Measurements from ENCODE around the gene ZC3H11A.
"Not testable (repeated sequence)": the region's sequence is repeated elsewhere in the genome, so short reads cannot be mapped to it uniquely, and the experiment has no call there.

ZC3H11A gene

GRCh38 chr1:203789966-203790365 is 5.5 kb upstream of the ZC3H11A start:
- no peak for DNase-seq

DNA sequence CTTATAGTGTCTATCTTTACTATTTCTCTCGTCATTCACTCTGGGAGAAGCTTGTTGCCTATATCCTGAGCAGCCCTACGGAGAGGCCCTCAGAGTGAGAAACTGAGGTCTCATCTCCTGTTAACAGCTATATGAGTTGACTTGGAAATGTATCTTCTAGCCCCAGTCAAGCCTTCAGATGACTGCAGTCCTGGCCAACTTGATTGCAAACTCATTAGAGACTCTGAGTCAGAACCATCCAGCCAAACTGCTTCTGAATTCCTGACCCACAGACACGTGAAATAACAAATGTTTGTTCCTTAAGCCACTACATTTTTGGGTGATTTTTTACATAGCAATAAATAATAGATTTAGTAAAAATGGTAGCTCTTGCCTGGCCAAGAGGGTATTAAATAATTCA is 3.9 kb upstream of the ZC3H11A start:
- no peak for DNase-seq

DNA sequence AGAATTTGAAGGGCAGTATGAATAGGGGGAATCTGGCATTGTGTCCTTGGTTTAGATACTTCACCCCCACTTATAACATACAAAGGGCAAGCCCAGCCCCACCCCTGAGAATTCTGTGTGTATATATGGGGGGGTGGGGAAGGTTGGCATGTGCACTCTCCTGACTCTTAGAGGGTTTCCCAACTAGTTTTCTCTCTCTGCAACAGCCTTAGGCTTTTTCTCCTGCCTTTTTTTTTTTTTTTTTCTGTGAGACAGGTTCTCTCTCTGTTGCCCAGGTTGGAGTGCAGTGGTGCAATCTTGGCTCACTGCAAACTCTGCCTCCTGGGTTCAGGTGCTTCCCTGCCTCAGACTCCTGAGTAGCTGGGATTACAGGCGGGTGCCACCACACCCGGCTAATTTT is 2.9 kb upstream of the ZC3H11A start:
- DNase-seq = no peak

DNA sequence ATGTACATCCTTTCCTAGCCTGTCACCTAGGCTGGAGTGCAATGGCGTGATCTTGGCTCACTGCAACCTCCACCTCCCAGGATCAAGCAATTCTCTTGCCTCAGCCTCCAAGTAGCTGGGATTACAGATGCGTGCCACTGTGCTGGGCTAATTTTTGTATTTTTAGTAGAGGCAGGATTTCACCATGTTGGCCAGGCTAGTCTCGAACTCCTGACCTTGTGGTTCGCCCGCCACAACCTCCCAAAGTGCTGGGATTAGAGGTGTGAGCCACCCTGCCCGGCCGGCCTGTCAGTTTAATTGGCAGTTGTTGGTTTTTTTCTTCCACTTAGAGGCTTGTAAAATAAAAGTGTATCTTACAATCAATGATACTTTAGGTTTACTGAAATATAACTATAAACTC is 1.9 kb upstream of the ZC3H11A start:
- DNase-seq = not testable (repeated sequence)

GRCh38 chr1:203794764-203795440 is 521 bp upstream of the ZC3H11A start:
- no peak for DNase-seq

- no peak for DNase-seq
These were observed 798 bp downstream of the ZC3H11A start for GRCh38 chr1:203796236-203796605.

GRCh38 chr1:203797216-203797615 is 1.8 kb downstream of the ZC3H11A start:
- no peak for DNase-seq

DNA sequence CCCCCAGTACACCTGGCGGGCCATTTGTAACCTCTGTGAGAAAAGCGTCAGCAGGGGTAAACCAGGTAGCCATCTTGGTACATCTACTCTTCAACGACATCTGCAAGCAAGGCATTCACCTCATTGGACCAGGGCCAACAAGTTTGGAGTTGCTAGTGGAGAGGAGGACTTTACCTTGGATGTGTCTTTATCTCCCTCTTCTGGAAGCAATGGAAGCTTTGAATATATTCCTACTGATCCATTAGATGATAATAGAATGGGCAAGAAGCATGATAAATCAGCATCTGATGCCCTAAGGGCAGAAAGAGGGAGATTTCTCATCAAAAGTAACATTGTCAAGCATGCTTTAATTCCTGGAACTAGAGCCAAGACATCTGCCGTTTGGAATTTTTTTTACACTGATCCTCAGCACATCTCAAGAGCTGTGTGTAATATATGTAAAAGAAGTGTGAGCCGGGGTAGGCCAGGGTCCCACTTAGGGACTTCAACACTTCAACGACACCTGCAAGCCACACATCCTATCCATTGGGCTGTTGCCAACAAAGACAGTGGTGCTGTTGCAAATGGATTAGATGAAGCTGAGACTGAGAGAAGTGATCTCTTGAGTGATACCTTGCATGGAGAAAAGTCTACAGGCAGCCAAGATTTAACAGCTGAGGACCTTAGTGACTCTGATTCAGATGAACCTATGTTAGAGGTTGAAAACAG is 2.7 kb downstream of the ZC3H11A start:
- no peak for DNase-seq

DNA sequence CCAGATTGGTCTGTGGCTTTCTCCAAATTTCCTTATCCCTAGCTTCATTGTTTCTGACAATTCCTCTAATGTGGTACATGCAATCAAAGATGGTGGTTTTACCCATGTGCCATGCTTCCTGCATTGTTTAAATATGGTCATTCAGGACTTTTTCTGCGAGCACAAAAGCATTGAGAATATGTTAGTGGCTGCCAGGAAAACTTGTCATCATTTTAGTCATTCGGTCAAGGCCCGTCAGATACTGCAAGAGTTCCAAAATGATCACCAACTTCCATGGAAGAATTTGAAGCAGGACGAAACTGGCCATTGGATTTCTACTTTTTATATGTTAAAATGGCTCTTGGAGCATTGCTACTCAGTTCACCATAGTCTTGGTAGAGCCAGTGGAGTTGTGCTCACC is 3.7 kb downstream of the ZC3H11A start:
- DNase-seq = no peak

DNA sequence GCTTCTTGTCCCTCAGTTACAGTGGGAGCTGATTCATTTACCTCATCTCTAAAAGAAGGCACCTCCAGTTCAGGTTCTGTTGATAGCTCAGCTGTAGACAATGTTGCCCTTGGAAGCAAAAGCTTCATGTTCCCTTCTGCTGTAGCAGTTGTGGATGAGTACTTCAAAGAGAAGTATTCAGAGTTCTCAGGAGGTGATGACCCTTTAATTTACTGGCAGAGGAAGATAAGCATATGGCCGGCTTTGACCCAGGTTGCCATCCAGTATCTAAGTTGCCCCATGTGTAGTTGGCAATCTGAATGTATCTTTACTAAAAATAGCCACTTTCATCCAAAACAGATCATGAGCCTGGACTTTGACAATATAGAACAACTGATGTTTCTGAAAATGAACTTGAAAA is 4.5 kb downstream of the ZC3H11A start:
- DNase-seq = no peak

GRCh38 chr1:203805689-203806088 is 10.3 kb downstream of the ZC3H11A start:
- DNase-seq = no peak

DNA sequence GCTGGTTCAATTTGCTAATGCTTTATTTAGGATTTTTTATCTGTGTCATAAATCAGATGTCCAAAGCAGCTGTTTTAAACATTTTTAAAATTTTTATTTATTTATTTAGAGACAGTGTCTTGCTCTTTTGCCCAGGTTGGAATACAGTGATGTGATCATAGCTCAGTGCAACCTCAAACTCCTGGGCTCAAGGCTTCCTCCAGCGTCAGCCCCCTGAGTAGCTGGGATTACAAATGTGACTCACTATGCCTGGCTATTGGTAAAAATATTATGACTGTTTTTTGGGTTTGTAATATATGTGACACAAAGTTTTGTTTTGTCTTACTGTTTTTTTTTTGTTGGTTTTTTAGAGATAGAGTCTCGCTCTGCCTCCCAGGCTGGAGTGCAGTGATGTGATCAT is 11.8 kb downstream of the ZC3H11A start:
- no peak for DNase-seq

- DNase-seq = no peak
These were observed 18.3 kb downstream of the ZC3H11A start for GRCh38 chr1:203813581-203814341.

DNA sequence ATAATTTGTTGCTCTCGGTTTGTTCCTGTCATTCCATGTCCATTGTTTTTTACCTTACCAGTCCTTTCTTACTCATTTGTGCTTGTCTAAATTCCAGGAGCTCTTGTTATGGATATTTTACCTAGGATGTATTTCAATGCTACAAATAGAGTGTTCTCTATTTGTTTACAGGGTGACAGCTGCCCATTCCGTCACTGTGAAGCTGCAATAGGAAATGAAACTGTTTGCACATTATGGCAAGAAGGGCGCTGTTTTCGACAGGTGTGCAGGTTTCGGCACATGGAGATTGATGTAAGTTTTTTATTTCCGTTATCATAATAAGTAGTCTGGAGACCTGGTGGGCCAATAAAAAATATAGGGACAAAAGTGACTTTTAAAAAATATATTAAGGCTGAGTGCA is 23.0 kb downstream of the ZC3H11A start:
- no peak for DNase-seq

DNA sequence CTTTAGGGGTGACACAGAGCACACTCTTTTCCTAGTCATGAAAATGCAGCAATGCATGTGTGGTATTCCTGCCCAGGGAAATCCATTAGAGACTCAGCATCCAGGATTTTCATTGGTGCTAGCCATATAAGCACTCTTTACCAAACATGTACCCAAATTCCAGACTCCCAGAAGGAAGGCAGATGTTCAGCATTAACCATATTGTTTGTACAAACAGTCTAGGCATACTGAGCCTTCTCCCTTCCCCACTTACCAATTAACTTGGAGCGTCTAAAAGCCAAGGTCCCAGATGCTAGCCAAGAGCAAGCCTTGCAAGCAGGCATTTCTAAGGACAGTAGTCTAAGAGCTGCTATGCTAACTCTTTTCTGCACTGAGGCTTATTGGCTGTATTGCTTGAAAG is 27.9 kb downstream of the ZC3H11A start:
- DNase-seq = no peak

- DNase-seq = no peak
These were observed 30.8 kb downstream of the ZC3H11A start for GRCh38 chr1:203826175-203826574.

GRCh38 chr1:203828002-203828401 is 32.6 kb downstream of the ZC3H11A start:
- no peak for DNase-seq

GRCh38 chr1:203828503-203828902 is 33.1 kb downstream of the ZC3H11A start:
- DNase-seq = no peak

DNA sequence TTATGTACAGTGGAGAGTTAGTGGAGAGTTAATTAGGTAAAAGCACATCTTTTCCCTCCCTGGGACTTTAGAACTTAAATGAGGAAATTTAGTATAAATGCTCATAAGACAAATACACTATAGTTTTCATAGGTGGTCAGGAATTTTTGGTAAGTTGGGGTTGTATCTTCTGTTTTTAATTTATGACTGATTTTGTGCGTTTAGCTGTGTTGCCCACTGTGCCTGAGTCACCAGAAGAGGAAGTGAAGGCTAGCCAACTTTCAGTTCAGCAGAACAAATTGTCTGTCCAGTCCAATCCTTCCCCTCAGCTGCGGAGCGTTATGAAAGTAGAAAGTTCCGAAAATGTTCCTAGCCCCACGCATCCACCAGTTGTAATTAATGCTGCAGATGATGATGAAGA is 33.8 kb downstream of the ZC3H11A start:
- not testable (repeated sequence) for DNase-seq

DNA sequence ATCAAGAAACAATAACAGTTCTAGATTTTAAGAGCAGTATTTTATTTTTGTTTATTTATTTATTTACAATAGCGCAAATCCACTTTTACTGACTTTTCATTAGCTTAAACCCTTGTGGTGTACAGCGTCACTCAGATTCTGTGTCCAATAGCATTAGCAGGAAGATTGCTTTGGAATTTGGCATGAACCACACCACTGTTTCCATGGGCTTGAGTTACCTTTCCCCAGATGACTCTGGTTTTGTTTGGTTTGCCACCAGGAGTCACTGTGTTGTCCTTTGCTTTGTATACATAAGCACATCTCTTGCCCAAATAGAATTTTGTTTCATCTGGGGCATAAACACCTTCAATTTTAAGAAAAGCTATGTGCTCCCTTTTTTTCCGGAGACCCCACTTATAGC is 40.1 kb downstream of the ZC3H11A start:
- DNase-seq = no peak

- no peak for DNase-seq
These were observed 43.7 kb downstream of the ZC3H11A start for GRCh38 chr1:203839081-203839480.

DNA sequence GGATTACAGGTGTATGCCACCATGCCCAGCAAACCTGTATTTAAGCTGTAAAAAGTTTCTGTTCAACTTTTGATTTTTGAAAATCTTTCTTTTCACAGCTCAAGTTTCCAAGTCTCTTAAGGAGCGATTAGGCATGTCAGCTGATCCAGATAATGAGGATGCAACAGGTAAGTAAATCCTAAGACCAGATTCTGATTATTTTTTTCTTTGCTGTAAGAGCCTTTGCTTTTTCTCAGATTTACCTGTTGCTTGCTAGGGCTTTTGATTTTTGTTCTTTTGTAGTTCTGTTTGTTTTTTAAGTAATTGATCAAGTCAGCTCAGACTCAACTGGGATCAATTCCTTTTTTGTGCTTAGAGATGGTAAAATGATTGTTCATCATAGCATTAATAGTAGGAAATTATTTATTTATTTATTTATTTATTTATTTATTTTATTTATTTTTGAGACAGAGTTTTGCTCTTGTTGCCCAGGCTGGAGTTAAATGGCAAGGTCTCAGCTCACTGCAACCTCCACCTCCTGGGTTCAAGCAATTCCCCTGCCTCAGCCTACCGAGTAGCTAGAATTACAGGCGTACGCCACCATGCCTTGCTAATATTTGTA is 44.9 kb downstream of the ZC3H11A start:
- no peak for DNase-seq

DNA sequence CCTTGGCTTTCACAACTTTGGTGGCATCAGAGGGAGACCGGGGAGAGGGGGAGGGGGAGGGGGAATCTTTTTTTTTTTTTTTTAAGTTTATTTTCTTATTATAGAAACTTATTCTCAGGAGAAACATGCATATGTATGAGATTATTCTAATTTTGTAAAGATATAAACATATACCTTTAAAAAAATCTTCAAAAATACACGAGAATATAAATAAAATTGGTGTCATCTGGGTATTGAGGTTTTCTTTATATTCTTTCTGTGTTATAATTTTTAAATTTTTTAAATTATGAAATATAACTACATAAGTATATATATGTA is 47.1 kb downstream of the ZC3H11A start:
- no peak for DNase-seq

DNA sequence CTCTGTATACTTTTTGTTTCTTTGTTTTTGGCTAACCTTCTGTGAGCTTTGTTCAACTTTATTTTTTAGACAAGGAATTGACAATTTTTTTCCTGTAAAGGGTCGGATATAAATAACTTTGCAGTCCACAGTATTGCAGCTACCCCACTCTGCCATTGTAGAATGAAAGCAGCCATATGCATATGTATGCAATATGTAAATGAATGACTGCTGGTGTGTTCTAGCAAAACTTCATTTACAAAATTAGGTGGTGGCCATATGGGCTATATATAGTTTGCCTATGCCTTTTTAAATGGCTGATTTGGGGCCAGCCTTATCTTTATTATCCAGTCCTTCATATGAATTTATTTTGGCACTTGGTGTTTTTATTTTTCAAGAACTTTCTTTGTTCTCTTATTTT is 48.0 kb downstream of the ZC3H11A start:
- DNase-seq = no peak
